Suprapubic skin (tissue), 4 donors: ENCODE results near the gene ANKRD35. TPM values are rescaled to one million over a fixed set of nuclear protein-coding genes. Genes with fewer than 3 reads are reported as not detected.

Experiments
- DNase-seq, 2 donors: peaks; one replicate each; pipeline ENCODE4 v3.0.0-alpha.2; 2019; ENCODE audit warnings: low spot score in 2 of 2
- H3K27ac ChIP-seq: fragments of 200-600 bp; sonication (generic); one replicate; pipeline ENCODE4 v1.5.1; 2019
- H3K27me3 ChIP-seq: fragments of 200-600 bp; sonication (generic); one replicate; pipeline ENCODE4 v1.5.1; 2019
- H3K36me3 ChIP-seq: fragments of 200-600 bp; sonication (generic); one replicate; pipeline ENCODE4 v1.5.1; 2019
- H3K4me1 ChIP-seq: fragments of 200-600 bp; sonication (generic); one replicate; pipeline ENCODE4 v1.5.1; 2019
- H3K4me3 ChIP-seq: fragments of 200-600 bp; sonication (generic); one replicate; pipeline ENCODE4 v1.5.1; 2019; ENCODE audit warnings: mild to moderate bottlenecking
- H3K9me3 ChIP-seq: fragments of 200-600 bp; sonication (generic); one replicate; pipeline ENCODE4 v1.5.1; 2019
- CTCF ChIP-seq, 2 donors: fragments of 200-600 bp in 1 of 2; fragments of 450-650 bp in 1 of 2; sonication (generic) in 1 of 2; IDR thresholded peaks; one replicate each; pipeline ENCODE4 v1.5.1; 2016 to 2019; ENCODE audit warnings: antibody characterized with exemption in 2 of 2, mild to moderate bottlenecking in 1 of 2, moderate library complexity in 1 of 2
- EP300 ChIP-seq: sonication (generic); formaldehyde crosslinking; IDR thresholded peaks from one replicate; pipeline ENCODE4 v1.6.1; 2017; ENCODE audit warnings: antibody characterized with exemption
- POLR2A ChIP-seq, 2 donors: fragments of 450-650 bp; IDR thresholded peaks; one replicate each; pipeline ENCODE4 v1.6.1; 2017; ENCODE audit warnings: antibody characterized with exemption in 2 of 2, mild to moderate bottlenecking in 2 of 2, moderate library complexity in 2 of 2
- POLR2AphosphoS5 ChIP-seq, 3 donors: sonication (generic); formaldehyde crosslinking; IDR thresholded peaks; one replicate each; pipeline ENCODE4 v1.6.1; 2017; ENCODE audit warnings: antibody characterized with exemption in 3 of 3
- WGBS: methylation state at CpG from one replicate; pipeline ENCODE4 v1.1.5; 2018; 5-methylcytosine and 5-hydroxymethylcytosine counted together
- total RNA-seq, 4 donors: library from RNA; depleted of rRNA; stranded (reverse); fragments of >200 nt; gene quantifications; one replicate each; pipeline ENCODE4 v1.1.0, GENCODE V29; 2016

ANKRD35 gene
- total RNA-seq, 4 donors from 2014 or later: 32.9 to 62.7 (median 37.1) TPM

DNA sequence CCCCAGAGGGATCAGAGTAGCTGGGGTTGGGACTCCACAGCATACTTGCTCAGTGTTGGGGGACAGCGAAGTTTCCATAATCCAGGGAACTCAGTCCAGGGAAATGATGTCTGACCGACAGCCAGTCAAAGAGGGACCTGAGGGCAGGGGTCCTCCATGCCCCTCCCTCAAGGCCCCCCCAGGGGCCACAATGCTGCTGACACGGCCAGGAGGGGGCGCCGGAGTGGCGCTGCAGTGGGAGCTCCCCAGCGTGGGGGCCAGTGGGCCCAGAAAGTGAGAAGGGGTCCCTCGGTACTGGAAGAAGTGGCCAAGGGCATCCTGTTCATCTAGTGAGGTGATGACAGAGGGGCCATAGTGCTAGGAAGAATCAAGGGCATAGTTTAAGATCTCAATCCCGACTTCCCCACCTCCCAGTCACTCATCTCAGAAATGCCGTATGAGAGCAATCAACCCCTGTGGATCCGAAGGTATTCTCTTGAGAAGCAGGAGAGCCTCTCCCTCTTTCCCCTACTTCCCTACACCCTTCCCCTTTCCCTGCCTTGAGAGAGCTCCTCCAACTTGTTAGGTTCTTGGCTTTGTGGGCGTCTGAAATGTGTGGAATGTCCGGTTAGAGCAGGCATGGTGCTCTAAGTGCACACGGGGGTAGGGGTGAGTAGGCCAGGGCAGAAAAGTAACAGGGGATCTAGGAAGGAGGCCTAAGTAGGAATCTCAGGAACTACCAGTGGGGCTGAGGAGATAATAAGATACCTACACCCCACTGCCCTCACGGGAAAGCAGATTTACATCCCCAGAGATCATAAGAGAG lies 36.1 kb downstream of the ANKRD35 start:
- DNase-seq: no peak
- Histone ChIP-seq H3K4me3 (no peak overlapping the region), H3K4me1 (peaks cover 18% of the 10 kb centered on the region), H3K36me3 (peaks cover 66% of the 10 kb centered on the region), H3K9me3 (no peaks in the 10 kb centered on the region), H3K27me3 (no peaks in the 10 kb centered on the region), H3K27ac (no peak overlapping the region)
- 81% methylated on average over 15 of the region's 15 CpGs for WGBS
- TF ChIP-seq EP300: no peak
- peak in 1 of 2 donors; percentile 25 for TF ChIP-seq CTCF (IDR thresholded peaks at IDR 0.05)
- TF ChIP-seq POLR2AphosphoS5 (IDR thresholded peaks at IDR 0.05): no peak
- TF ChIP-seq POLR2A (IDR thresholded peaks at IDR 0.05): no peak

DNA sequence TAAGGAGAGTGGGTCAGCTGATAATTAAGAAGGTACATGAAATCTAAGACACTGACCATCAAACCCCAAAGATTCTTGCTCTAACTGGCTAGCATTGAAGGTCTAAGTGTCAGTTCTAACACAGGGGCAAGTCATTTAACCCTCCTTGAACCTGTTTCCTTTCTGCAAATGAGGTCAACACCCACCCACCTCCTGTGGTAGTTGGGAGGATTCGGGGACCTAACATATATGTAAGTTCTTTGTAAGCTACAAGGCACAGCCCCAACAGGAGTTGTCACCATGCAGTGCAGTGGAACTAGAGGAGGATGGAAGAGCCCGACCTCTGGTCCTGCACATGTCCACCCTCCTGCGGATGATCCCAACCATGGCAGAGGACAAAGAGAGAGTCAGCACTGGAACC lies 37.8 kb downstream of the ANKRD35 start:
- TF ChIP-seq EP300 (no peak), POLR2A (IDR thresholded peaks at IDR 0.05) (no peak), POLR2AphosphoS5 (IDR thresholded peaks at IDR 0.05) (no peak), CTCF (IDR thresholded peaks at IDR 0.05) (no peak)
- no peak overlapping the region for H3K27ac ChIP-seq
- H3K9me3 ChIP-seq: no peaks in the 10 kb centered on the region
- DNase-seq: no peak
- H3K27me3 ChIP-seq: no peaks in the 10 kb centered on the region
- 72% methylated on average over 3 of the region's 3 CpGs for WGBS
- H3K4me3 ChIP-seq: no peak overlapping the region
- H3K4me1 ChIP-seq: peaks cover 18% of the 10 kb centered on the region
- peaks cover 52% of the 10 kb centered on the region for H3K36me3 ChIP-seq

DNA sequence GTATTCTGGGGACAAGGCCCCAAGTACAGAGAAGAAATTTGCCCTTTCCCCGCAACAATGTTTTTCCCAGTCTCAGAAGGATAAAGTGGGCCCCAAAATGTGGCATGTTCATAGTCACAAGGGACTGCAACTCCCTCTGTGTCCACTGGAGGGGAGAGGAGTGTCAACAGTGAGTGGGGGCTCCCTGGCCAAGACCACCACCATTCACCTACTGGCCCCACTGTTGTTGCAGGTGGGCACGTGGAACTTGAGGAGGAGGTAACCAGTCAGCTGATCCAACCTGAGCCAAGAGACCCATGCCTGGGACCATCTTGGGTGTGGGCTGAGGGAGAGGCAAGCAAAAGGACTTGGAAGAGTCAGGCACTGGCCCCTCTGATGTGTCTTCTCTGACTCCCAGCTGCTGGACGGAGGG lies 39.5 kb downstream of the ANKRD35 start:
- Histone ChIP-seq H3K27ac (peak overlapping the region; percentile 80), H3K4me1 (peaks cover 18% of the 10 kb centered on the region), H3K36me3 (peaks cover 52% of the 10 kb centered on the region), H3K27me3 (no peaks in the 10 kb centered on the region), H3K9me3 (no peaks in the 10 kb centered on the region), H3K4me3 (peak overlapping the region; percentile 73)
- WGBS: 61% methylated on average over 3 of the region's 3 CpGs
- no peak for DNase-seq
- TF ChIP-seq EP300 (no peak), CTCF (IDR thresholded peaks at IDR 0.05) (peak; percentile 6 to 57), POLR2AphosphoS5 (IDR thresholded peaks at IDR 0.05) (no peak)

- peak within 1 kb of the TSS; percentile 80 for H3K27ac ChIP-seq
- peaks cover 52% of the 10 kb centered on the region for H3K36me3 ChIP-seq
- H3K9me3 ChIP-seq: no peaks in the 10 kb centered on the region
- H3K4me3 ChIP-seq: peak within 1 kb of the TSS; percentile 73
- 3% methylated on average over 25 of the region's 50 CpGs for WGBS
- peaks cover 18% of the 10 kb centered on the region for H3K4me1 ChIP-seq
- TF ChIP-seq CTCF (IDR thresholded peaks at IDR 0.05) (peak; percentile 90 to 96), POLR2AphosphoS5 (IDR thresholded peaks at IDR 0.05) (no peak), EP300 (no peak), POLR2A (IDR thresholded peaks at IDR 0.05) (no peak)
- H3K27me3 ChIP-seq: no peaks in the 10 kb centered on the region
- peak; percentile 86 to 88 for DNase-seq
Observed at GRCh38 chr1:145845514-145846161, 40.0 kb downstream of the ANKRD35 start, which contains the start of gene NUDT17. Gene NUDT17 (plus strand): TSS chr1:145845630. CDS start chr1:145845641, 11 bp downstream.

GRCh38 chr1:145845144-145845513 lies 40.5 kb downstream of the ANKRD35 start:
- no peaks in the 10 kb centered on the region for H3K9me3 ChIP-seq
- TF ChIP-seq EP300 (no peak), POLR2A (IDR thresholded peaks at IDR 0.05) (no peak), POLR2AphosphoS5 (IDR thresholded peaks at IDR 0.05) (no peak), CTCF (IDR thresholded peaks at IDR 0.05) (no peak)
- H3K4me1 ChIP-seq: peaks cover 18% of the 10 kb centered on the region
- no peaks in the 10 kb centered on the region for H3K27me3 ChIP-seq
- peak overlapping the region; percentile 73 for H3K4me3 ChIP-seq
- H3K27ac ChIP-seq: no peak overlapping the region
- no peak for DNase-seq
- peaks cover 52% of the 10 kb centered on the region for H3K36me3 ChIP-seq
- 23% methylated on average over 4 of the region's 4 CpGs for WGBS
